RWPE2 (cell line): ENCODE data around the gene ITGA2B.
"Not testable (repeated sequence)": the region's sequence is repeated elsewhere in the genome, so short reads cannot be mapped to it uniquely, and the experiment has no call there.

Experiments used
- ATAC-seq: fragments of 200-7000 bp; cut with Tn5 transposase; 3 replicates; pipeline ENCODE4 v1.9.1; 2021; ENCODE audit warnings: low read depth
- DNase-seq: peaks from one replicate; pipeline ENCODE4 v3.0.0-alpha.2; 2020; ENCODE audit warnings: low spot score
- H3K27ac ChIP-seq: fragments of 450-650 bp; 2 replicates; pipeline ENCODE4 v1.5.1; 2017; ENCODE audit warnings: mild to moderate bottlenecking; ENCODE audit not compliant: poor library complexity, severe bottlenecking
- H3K27me3 ChIP-seq: fragments of 250-450 bp; sonication (Bioruptor Pico); 2 replicates; pipeline ENCODE4 v1.5.1; 2021; ENCODE audit warnings: mild to moderate bottlenecking, moderate library complexity; ENCODE audit not compliant: insufficient read depth, poor library complexity, severe bottlenecking
- H3K36me3 ChIP-seq: fragments of 250-450 bp; sonication (Bioruptor Pico); 2 replicates; pipeline ENCODE4 v1.5.1; 2020; ENCODE audit warnings: low read depth, mild to moderate bottlenecking, moderate library complexity
- H3K4me1 ChIP-seq: fragments of 250-450 bp; sonication (Bioruptor Pico); 2 replicates; pipeline ENCODE4 v1.5.1; 2021; ENCODE audit warnings: mild to moderate bottlenecking, moderate library complexity; ENCODE audit not compliant: insufficient read depth, poor library complexity, severe bottlenecking
- H3K4me3 ChIP-seq: fragments of 250-450 bp; sonication (Bioruptor Pico); 2 replicates; pipeline ENCODE4 v1.5.1; 2021; ENCODE audit warnings: mild to moderate bottlenecking, moderate library complexity; ENCODE audit not compliant: severe bottlenecking
- H3K9me3 ChIP-seq: fragments of 250-450 bp; sonication (Bioruptor Pico); 2 replicates; pipeline ENCODE4 v1.5.1; 2021; ENCODE audit warnings: mild to moderate bottlenecking, moderate library complexity; ENCODE audit not compliant: severe bottlenecking
- TF ChIP-seq, protein P1 (sequence below): fragments of 450-650 bp; IDR thresholded peaks from one replicate; pipeline ENCODE4 v1.5.1; 2017; ENCODE audit warnings: mild to moderate bottlenecking, moderate library complexity; ENCODE audit not compliant: poor library complexity, severe bottlenecking

The ITGA2B gene

DNA sequence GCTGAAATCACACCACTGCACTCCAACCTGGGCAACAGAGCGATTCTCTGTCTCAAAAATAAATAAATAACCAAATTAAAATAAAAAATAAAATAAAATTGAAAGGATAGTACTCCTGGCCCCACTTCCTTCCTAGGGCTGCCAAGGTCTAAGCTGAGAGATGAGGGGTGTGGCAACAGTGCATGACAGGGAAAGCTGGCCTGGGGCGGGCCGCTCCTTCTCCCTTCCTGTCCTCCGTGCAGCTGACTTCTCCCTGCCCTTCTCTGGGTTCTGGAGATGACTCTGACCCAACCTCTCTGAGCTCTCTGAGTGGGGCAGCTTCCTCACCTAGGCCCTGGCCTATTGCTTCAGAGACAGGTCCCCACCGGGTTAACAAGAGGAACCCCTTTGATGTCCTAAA lies 56.1 kb downstream of the ITGA2B start:
- H3K4me3 ChIP-seq = no peak overlapping the region
- no peak overlapping the region for H3K27ac ChIP-seq
- TF ChIP-seq, protein P1, sequence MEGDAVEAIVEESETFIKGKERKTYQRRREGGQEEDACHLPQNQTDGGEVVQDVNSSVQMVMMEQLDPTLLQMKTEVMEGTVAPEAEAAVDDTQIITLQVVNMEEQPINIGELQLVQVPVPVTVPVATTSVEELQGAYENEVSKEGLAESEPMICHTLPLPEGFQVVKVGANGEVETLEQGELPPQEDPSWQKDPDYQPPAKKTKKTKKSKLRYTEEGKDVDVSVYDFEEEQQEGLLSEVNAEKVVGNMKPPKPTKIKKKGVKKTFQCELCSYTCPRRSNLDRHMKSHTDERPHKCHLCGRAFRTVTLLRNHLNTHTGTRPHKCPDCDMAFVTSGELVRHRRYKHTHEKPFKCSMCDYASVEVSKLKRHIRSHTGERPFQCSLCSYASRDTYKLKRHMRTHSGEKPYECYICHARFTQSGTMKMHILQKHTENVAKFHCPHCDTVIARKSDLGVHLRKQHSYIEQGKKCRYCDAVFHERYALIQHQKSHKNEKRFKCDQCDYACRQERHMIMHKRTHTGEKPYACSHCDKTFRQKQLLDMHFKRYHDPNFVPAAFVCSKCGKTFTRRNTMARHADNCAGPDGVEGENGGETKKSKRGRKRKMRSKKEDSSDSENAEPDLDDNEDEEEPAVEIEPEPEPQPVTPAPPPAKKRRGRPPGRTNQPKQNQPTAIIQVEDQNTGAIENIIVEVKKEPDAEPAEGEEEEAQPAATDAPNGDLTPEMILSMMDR = no peak

DNA sequence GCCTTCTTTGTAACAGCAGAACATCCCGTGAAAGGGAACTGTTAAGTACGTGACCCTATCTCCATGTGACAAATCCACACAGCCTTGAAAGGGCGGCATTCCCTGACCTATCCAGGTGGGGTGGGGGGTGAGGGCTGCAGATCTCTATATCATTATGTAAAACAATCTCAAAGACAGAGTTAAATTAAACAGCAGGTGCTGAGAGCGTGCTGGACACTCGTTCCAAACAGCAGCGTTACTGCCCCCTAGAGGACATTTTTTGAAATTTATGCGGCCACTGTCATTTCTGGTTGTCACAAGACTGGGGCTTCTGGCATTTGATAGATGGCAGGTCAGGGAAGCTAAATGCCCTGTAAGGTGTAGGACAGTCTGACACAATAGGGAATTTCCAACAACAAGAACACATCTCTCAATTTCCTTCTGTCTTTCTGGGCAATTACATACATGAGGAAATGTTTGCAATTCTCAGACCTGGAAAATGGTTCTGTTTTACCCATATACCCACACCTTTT lies 58.1 kb downstream of the ITGA2B start:
- Histone ChIP-seq H3K9me3 (no peaks in the 10 kb centered on the region), H3K4me3 (no peak overlapping the region), H3K36me3 (no peaks in the 10 kb centered on the region), H3K27ac (no peak overlapping the region), H3K4me1 (no peaks in the 10 kb centered on the region), H3K27me3 (no peaks in the 10 kb centered on the region)
- DNase-seq = no peak
- no peak for ATAC-seq
- TF ChIP-seq, protein P1 = peak; percentile 91

More for the DNA sequence above, 56.1 kb downstream of the ITGA2B start:
- ATAC-seq = 0 out of 3 replicates have a peak, but pooled peaks have one; percentile 49
- Histone ChIP-seq H3K9me3 (no peaks in the 10 kb centered on the region), H3K4me1 (no peaks in the 10 kb centered on the region), H3K27me3 (no peaks in the 10 kb centered on the region), H3K36me3 (no peaks in the 10 kb centered on the region)
- no peak for DNase-seq

DNA sequence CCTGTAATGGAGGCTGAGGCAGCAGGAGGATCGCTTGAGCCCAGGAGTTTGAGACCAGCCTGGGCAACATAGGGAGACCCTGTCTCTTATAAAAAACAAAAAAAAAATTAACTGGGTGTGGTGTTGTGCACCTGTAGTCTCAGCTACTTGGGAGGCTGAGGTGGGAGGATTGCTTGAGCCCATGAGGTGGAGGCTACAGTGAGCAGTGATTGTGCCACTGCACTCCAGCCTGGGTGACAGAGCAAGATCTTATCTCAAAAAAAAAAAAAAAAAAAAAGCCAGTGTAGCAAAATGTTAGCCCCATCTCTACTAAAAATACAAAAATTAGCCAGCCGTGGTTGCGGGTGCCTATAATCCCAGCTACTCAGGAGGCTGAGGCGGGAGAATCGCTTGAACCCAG lies 59.2 kb downstream of the ITGA2B start:
- H3K4me3 ChIP-seq, DNase-seq, H3K27me3 ChIP-seq, H3K9me3 ChIP-seq, H3K4me1 ChIP-seq, H3K36me3 ChIP-seq, H3K27ac ChIP-seq, ATAC-seq: not testable (repeated sequence)

DNA sequence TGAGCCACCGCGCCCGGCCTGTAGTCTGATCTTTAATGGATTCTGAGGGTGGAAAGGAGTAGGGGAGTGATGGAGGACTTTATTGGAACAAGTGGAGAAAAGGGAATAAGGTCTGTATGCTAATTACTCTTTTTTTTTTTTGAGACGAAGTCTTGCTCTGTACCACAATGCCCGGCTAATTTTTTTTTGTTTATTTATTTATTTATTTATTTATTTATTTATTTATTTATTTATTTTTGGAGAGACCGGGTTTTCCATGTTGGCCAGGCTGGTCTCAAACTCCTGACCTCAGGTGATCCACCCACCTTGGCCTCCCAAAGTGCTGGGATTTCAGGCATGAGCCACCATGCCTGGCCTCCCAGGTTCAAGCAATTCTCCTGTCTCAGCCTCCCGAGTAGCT lies 59.9 kb downstream of the ITGA2B start:
- H3K4me3 ChIP-seq, ATAC-seq, H3K9me3 ChIP-seq, H3K27me3 ChIP-seq, H3K4me1 ChIP-seq, DNase-seq, H3K27ac ChIP-seq, H3K36me3 ChIP-seq: not testable (repeated sequence)

DNA sequence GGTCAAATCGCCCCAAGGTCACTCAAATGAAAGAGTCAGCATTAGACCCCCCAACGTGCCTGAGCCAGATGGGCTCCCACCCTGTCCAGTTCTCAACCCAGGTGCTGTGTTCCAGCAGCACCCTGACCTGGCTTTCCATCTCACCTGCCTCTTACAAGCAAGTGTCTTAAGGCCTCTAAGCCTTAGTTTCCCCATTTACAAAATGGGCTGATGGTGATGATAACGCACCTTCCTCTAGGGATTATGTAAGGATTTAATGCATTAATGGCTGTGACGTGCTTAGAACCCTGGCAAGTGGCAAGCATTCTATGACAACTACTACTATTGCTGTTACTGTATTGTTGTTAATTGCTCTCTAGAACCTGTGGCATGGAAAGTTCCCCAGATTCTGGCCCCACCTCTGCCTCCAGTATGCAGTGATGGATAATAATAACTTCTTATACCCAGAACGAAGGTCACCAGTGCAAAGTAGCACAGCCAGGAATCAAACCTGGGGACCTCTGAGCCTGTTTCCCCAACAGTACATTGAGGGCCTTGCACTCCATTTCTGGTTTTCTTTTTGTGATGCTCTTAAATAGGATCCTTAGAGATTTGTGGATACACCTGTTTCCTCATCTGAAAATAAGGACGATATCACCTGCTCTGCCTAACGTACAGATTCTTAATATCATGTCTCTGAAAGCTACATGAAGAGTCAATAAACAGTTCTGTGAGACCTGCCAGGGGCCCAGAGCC lies 61.6 kb downstream of the ITGA2B start:
- Histone ChIP-seq H3K9me3 (no peaks in the 10 kb centered on the region), H3K27ac (no peak overlapping the region), H3K36me3 (no peaks in the 10 kb centered on the region), H3K4me3 (no peak overlapping the region), H3K4me1 (no peaks in the 10 kb centered on the region), H3K27me3 (no peaks in the 10 kb centered on the region)
- DNase-seq (no peak), ATAC-seq (no peak)
- TF ChIP-seq, protein P1 = no peak
